NCI-H2107 (cell line): ENCODE measurements around the gene MBD3.

Experiments used
- DNase-seq: peaks from one replicate; lab custom pipeline; 2025; lab: John Stamatoyannopoulos, UW

The MBD3 gene

GRCh38 chr19:1619094-1619439, 26.4 kb upstream of the MBD3 start:
- DNase-seq, result no peak

DNA sequence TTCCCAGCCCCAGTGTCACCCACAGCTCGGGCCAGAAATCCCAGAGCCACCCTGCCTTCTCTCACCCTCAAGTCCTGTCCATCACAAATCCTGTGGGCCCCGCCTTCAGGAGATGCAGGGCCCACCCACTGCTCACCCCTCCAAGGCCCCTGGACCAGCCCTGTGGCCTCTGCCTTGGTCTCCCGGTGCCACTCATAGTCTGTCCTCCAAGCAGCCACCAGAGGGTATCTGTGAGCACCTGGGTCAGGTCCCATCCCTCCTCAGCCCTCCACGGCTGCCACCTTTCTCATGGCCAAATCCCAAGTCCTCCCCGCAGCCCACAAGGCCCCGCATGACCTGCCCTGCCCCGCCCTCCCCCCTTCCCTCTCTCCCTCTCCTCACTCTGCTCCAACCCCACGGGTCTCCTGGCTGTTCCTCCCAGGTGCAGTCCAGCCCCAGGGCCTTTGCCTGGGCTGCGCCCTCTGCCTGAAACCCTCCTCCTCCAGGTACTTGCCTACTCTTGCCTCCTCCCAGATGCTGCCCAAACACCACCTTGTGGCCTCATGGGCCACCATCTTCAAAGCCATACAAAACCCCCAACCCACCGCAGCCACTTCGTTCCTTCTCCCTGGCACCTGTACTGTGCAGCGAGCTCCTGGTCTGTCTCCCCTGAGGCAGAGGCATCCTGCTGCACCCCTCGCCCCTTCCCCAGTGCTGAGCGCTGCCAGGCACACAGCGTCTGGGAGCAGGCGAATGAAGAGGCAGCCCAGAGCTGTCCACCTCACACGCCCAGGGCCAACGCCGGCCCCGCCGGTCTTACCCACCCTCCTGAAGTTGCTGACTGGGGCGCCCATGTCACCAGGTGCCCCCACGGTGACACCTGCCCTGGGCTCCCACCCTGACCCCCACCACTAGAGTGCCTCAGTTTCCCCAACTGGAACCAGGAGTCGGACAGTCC, 25.8 kb upstream of the MBD3 start:
- DNase-seq, result no peak

DNA sequence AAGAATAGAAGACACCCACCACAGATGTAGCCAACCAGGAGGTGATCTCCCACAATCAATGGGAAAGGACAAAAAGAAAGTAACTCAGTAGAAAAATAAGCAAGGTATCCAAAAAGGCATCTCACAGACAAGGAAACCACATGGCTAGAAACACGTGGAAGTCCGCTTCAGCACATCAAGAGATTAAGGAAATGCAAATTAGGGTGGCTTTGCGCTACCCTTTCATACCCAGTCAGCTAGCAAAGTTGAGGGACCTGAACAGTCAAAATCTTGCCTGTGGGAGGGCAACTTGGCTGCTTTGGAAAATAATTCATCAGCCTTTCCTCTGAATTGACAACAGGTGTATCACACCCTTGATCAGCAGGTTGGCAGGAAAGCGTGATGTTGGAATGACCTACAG, 24.2 kb upstream of the MBD3 start:
- DNase-seq, result no peak

- no peak for DNase-seq
These were observed 23.7 kb upstream of the MBD3 start for GRCh38 chr19:1616396-1616795.

GRCh38 chr19:1615156-1615765, 22.6 kb upstream of the MBD3 start:
- DNase-seq, result no peak

DNA sequence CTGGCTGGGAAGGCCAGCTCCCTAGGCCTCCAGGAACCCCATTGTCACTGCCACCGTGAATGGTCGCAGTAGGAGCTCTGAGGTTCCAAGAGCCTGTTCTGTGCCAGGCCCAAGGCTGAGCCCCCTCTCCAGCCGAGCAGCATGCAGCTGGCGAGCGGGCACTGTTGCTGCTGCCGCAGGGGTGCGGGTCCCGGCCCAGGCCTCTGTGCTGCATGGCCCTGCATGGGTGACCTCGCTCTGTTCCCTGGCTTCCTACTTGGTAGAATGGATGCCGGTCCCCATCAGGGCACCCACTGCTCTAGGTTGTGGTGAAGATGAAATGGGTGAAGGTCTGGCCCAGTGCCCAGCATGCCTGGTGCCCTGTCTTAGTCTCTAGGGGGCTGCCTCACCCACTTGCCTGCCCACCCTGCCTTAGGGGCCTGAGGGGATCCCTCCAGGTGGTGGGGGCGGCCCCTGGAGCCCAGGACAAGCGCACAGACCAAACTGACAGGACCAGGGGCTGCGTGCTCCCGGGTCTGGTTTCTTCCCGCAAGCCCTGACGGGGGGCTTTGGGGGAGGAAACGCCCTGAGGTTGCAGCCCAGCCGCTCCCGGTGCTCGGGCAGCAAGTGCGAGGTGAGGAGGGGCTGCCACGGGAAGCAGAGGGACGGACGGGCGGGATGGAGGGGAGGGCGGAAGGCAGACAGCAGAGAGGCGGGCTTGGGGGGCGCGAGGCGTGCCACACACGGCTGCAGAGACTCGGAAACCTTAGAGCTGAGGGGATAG, 21.3 kb upstream of the MBD3 start:
- DNase-seq, result no peak

GRCh38 chr19:1613146-1613545, 20.5 kb upstream of the MBD3 start:
- no peak for DNase-seq

DNA sequence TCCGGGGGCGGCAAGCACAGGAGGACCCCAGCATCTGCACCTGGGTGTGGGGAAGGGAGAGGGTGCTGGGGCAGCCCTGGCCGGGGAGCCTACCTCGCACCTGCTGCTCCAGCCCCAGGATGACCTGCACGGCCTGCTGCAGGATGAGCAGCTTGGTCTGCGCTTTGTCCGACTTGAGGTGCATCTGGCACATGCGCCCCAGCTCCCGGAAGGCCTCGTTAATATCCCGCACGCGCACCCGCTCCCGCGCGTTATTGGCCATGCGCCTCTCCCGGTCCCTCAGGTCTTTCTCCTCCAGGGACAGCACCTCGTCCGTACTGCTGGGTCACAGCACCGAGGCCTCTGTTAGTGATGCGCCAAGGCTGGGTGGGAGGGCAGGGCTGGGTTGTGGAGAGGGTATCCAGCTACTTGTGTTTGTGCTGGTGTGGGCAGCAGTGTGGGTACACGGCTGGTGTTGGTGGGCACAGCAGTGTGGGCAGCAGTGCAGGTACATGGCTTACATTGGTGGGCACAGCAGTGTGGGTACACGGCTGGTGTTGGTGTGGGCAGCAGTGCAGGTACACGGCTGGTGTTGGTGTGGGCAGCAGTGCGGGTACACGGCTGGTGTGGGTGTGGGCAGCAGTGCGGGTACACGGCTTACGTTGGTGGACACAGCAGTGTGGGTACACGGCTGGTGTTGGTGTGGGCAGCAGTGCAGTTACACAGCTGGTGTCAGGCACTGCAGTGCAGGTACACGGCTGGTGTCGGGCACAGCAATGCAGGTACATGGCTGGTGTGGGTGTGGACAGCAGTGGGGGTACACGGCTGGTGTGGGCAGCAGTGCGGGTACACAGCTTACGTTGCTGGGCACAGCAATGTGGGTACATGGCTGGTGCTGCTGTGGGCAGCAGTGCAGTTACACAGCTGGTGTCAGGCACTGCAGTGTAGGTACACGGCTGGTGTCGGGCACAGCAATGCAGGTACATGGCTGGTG, 19.7 kb upstream of the MBD3 start:
- no peak for DNase-seq

DNA sequence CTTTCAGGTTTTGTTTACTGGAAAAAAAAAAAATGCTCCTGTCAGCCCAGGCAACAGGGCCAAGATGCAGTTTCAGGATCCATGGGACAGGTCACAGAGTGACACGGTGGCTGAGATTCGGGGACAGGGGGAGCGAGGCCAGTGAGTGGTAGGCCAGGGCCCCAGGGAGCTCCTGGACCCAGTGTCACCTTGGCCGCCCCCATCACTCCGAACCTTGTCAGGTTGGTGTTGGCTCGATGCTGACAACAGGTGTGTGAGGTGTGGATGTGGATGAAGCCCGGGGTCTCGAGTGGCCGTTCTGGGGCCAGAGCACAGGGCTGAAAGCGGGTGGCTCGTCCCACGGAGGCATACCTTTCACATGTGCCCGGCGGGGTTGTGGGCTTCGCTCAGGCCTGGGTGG, 18.7 kb upstream of the MBD3 start:
- no peak for DNase-seq

DNA sequence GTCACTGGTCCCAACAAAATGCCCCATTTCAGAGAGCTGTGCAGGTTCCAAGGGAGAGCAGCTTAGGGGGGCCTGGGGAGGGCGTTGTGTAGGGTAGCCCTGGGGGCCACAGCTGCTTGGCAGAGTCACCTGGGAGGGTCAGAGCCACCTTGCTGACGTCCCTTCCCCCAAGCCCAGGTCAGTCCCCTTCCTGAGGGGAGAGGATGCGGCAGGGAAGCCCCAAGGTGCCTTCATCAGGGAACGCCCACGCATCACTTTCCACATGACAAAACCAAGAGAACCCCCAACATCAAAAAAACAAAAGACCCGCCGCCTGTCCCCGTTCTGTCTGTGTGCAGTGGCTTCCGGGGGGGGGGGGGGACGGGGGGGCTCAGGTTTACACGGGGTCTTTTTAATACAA, 17.9 kb upstream of the MBD3 start:
- DNase-seq, result no peak

- DNase-seq, result no peak
These were observed 17.2 kb upstream of the MBD3 start for GRCh38 chr19:1609680-1610474.

GRCh38 chr19:1609103-1609396, 16.4 kb upstream of the MBD3 start:
- DNase-seq, result no peak

DNA sequence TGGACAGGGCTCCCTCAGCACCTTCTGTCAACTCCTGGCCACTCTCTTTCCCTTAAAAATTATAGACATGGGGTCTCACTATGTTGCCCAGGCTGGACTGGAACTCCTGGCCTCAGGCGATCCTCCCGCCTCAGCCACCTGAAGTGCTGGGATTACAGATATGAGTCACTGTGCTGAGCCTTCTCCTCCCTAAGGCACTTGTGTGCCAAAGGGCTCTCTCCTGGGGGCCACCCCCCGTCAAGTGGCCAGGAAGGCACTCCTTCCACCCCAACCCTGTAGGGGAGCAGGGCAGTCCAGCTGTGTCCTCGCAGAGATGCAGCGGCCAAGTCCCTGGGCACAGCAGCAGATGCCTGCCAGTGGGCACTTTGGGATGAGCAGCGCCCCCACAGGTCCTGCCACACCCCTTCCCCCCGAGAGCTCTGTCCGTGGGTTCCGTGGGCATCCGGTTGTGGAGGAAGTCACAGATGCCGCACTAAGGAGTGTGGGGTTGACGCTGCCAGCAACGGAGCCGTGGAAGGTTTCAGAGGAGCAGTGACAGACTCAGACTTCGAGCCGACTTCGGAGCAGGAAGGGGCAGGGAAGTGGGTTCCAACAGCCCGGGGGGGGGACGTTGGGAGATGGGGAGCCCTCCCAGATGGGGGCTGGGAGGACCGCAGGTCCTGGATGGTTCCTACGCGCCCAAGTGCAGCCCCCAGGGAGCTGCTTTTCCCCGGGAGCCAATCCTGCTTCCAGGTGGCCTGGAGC, 15.9 kb upstream of the MBD3 start:
- no peak for DNase-seq

- DNase-seq, result no peak
These were observed 13.5 kb upstream of the MBD3 start for GRCh38 chr19:1606138-1606651.

GRCh38 chr19:1605236-1606137, 12.8 kb upstream of the MBD3 start, which contains the start of gene UQCR11:
UQCR11 (minus strand) TSS chr19:1605462; CDS start chr19:1605409, 53 bp downstream.
- DNase-seq, result peak; percentile 81

DNA sequence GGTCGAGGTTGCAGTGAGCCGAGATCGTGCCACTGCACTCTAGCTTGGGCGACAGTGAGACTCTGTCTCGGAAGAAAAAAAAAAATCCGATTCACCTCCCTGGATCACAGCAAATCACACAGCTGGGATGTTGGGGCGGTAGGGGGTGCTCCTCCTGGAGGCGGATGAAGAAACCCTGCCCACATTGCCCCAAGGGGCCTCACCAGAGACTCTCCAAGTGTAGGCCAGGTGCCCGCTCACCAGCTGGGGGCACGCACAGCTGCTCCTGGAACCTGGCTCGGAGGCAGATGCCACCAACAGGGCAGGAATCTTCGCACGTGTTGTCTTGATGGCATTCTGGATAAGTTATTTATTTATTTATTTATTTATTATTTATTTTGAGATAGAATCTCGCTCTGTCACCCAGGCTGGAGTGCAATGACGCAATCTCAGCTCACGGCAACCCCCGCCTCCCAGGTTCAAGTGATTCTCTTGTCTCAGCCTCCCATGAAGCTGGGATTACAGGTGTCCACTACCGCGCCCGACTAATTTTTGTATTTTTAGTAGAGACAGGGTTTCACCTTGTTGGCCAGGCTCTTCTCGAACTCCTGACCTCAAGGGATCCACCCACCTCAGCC, 9.5 kb upstream of the MBD3 start:
- no peak for DNase-seq

DNA sequence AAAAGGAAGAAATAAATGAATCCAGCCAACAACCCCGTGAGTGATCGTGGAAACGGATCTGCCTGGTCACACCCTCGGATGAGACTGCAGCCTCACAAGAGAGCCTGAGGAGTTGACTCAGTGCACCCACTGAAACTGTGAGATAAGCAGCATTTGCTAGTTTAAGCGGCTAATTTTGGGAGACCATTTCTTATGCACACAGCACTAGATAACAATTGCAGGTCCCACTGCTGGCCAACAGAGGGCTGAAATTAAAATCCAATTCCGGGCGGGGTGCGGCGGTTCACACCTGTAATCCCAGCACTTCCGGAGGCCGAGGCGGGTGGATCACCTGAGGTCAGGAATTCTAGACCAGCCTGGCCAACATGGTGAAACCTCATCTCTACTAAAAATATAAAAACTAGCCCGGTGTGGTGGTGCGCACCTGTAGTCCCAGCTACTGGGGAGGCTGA, 9.0 kb upstream of the MBD3 start:
- no peak for DNase-seq

DNA sequence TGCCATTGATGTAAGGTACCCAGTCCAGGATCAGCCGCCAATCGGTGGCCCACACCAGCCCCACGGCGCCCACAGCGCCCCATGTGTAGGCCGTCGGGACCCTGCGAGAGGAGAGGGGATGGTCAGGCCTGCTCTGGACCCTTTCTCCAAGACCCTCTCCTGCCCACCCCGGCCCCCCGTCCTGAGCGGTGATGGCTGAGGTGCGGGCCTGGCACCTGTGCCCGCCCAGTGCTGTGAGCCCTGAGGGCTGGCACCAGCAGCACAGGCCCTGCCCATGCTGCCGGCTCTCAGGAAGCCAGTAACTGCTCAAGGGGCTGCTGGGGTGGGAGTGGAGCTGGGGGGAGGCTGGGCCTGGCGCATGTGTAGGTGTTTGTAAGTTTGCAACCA, 6.8 kb upstream of the MBD3 start:
- no peak for DNase-seq
